IMR-90 (cell line): ENCODE measurements around the gene ADAMTS14.

Source experiments
- FOS ChIP-seq: fragments of 150-350 bp; IDR thresholded peaks from 2 replicates; pipeline ENCODE4 v1.6.1; 2016; ENCODE audit warnings: low read depth, low read length
- MAFK ChIP-seq: IDR thresholded peaks from 2 replicates; pipeline ENCODE4 v1.6.1; 2012; ENCODE audit warnings: low read depth, low read length, improper control_type of control experiment
- MAZ ChIP-seq: IDR thresholded peaks from 2 replicates; pipeline ENCODE4 v1.6.1; 2012; ENCODE audit warnings: low read depth, mild to moderate bottlenecking, low read length, improper control_type of control experiment, moderate library complexity, borderline replicate concordance
- NFE2L2 ChIP-seq: fragments of 150-350 bp; IDR thresholded peaks from 2 replicates; pipeline ENCODE4 v1.6.1; 2016; ENCODE audit warnings: low read depth, mild to moderate bottlenecking, low read length
- POLR2A ChIP-seq: IDR thresholded peaks from 2 replicates; pipeline ENCODE4 v1.6.1; 2012; ENCODE audit warnings: mild to moderate bottlenecking, low read depth, low read length
- RAD21 ChIP-seq: IDR thresholded peaks from 2 replicates; pipeline ENCODE4 v1.6.1; 2012; ENCODE audit warnings: low read length, improper control_type of control experiment
- RCOR1 ChIP-seq: IDR thresholded peaks from 2 replicates; pipeline ENCODE4 v1.6.1; 2012; ENCODE audit warnings: mild to moderate bottlenecking, low read length, improper control_type of control experiment; ENCODE audit not compliant: insufficient replicate concordance
- RFX5 ChIP-seq: IDR thresholded peaks from 2 replicates; pipeline ENCODE4 v1.8.0; 2012; ENCODE audit warnings: low read depth, mild to moderate bottlenecking, low read length, moderate library complexity
- SMC3 ChIP-seq: fragments of 150-350 bp; IDR thresholded peaks from 2 replicates; pipeline ENCODE4 v1.6.1; 2016; ENCODE audit warnings: low read depth, mild to moderate bottlenecking, antibody characterized with exemption, low read length, moderate library complexity
- TF ChIP-seq, protein P1 (sequence below): conservative IDR thresholded peaks from 2 replicates; pipeline ENCODE4 v1.5.1; 2012; ENCODE audit warnings: mild to moderate bottlenecking, low read depth, low read length, improper control_type of control experiment
- TF ChIP-seq, protein P2 (sequence below): fragments of 150-350 bp; IDR thresholded peaks from 2 replicates; pipeline ENCODE4 v1.6.1; 2017; ENCODE audit warnings: mild to moderate bottlenecking, antibody characterized with exemption, low read length, low read depth

DNA sequence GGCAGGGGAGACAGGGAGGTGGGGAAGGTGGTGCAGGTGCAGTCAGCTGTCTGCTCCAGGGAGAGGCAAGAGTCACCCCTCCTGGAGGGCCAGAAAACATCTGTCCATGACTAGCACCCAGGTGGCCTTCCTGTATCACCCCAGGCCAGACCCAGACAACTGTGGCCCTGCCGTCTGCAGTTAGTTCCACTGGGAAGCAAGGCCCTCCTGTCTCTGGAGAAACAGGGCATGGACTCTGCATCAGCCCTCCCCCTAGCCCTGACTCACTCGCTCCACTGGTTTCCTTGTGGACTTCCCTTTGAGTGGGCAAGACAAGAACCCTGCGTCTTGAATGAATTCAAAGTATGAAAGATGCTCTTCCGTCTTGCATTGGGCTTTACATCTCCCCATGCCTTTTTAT lies 100.3 kb downstream of the ADAMTS14 start:
- TF ChIP-seq MAZ (no peak), POLR2A (no peak), RFX5 (no peak), RAD21 (no peak), MAFK (no peak), RCOR1 (no peak), FOS (no peak), SMC3 (no peak), NFE2L2 (no peak)
- TF ChIP-seq, protein P1, sequence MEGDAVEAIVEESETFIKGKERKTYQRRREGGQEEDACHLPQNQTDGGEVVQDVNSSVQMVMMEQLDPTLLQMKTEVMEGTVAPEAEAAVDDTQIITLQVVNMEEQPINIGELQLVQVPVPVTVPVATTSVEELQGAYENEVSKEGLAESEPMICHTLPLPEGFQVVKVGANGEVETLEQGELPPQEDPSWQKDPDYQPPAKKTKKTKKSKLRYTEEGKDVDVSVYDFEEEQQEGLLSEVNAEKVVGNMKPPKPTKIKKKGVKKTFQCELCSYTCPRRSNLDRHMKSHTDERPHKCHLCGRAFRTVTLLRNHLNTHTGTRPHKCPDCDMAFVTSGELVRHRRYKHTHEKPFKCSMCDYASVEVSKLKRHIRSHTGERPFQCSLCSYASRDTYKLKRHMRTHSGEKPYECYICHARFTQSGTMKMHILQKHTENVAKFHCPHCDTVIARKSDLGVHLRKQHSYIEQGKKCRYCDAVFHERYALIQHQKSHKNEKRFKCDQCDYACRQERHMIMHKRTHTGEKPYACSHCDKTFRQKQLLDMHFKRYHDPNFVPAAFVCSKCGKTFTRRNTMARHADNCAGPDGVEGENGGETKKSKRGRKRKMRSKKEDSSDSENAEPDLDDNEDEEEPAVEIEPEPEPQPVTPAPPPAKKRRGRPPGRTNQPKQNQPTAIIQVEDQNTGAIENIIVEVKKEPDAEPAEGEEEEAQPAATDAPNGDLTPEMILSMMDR: no peak
- TF ChIP-seq, protein P2, sequence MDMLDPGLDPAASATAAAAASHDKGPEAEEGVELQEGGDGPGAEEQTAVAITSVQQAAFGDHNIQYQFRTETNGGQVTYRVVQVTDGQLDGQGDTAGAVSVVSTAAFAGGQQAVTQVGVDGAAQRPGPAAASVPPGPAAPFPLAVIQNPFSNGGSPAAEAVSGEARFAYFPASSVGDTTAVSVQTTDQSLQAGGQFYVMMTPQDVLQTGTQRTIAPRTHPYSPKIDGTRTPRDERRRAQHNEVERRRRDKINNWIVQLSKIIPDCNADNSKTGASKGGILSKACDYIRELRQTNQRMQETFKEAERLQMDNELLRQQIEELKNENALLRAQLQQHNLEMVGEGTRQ: no peak
